COR-L47 (cell line): ENCODE data around the gene MRPL58.
"Not testable (repeated sequence)": the region's sequence is repeated elsewhere in the genome, so short reads cannot be mapped to it uniquely, and the experiment has no call there.

ENCODE experiments used
- DNase-seq: peaks from one replicate; lab custom pipeline; 2025; lab: John Stamatoyannopoulos, UW

Gene MRPL58

DNA sequence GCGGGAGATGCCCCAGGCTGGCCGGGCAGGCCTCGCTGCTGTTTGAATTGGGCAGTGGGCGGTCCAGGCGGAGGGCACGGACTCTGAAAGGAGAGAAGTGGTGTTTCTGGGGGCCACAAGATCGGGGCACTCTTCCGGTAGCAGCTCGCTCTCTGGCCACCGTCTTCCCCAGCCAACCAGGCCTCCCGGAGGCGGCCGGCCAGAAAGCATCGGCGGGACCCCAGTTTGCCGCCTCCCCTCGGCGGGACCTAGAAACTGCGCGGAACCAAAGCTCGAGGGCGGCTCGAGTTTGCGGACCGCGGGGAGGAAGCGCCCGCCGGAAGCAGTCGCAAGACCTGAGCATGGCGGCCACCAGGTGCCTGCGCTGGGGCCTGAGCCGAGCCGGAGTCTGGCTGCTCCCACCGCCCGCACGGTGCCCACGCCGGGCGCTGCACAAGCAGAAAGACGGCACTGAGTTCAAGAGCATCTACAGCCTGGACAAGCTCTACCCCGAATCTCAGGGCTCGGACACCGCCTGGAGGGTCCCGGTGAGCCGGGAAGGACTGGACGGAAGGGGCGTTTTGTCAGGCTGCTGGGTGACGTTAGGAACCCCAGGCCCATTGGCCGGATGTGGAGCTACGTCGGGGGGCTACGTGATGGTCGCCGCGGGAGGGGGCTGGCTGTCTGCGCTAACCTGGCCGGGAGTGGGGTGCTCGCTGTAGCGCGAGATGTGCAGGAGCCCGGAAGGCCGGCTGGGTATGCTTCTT, at the start of gene MRPL58:
Gene MRPL58, plus strand, starts transcription at position 325 of the 746 bp plus-strand sequence. Its CDS starts 17 bp downstream, at position 342.
- DNase-seq: peak; percentile 88

GRCh38 chr17:74963656-74964055, 48.8 kb upstream of the MRPL58 start:
- DNase-seq: no peak

- no peak for DNase-seq
Measured at GRCh38 chr17:74964246-74964761, 48.2 kb upstream of the MRPL58 start.

- DNase-seq: no peak
Measured at GRCh38 chr17:74964988-74965622, 47.4 kb upstream of the MRPL58 start.

DNA sequence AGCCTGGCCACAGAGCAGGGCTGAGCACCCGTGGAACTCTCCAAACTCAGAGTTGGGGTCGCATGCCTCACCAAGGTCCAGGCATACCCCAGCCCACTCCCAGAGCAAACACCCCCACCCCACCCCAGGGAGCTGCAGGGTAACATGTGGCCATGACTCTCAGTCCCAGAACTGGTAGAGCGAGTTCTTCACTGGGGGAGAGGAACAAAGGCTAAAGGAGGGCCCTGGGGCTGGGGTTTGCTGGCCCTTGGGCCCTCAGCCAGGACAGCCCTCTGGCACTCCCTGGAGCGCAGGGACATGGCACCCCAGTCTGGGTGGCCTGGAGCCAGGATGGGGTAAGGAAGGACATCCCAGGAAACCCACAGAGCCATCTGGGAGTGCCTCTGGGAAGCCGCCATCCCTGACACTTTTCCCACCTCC, 44.1 kb upstream of the MRPL58 start:
- DNase-seq: no peak

- DNase-seq: not testable (repeated sequence)
Measured at GRCh38 chr17:74969501-74969900, 43.0 kb upstream of the MRPL58 start.

DNA sequence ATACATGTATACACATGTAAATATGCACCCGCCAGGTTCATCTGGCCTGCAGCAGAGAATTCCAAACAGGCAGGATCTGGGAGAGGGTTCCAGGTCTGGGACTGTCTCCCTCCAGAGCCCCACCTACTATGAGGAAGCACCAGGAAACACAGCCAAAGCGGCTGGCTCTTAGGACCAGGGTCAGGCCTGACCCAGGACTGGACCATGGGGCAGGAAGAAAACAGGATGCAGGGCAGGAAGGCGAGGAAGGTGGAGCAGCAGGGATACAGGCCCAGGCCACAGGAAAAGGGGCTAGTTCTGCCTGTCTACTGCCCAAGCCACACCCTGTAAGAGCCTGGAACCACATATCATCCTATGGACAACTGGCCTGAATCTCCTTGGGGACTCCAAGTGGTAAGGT, 42.1 kb upstream of the MRPL58 start:
- DNase-seq: no peak

DNA sequence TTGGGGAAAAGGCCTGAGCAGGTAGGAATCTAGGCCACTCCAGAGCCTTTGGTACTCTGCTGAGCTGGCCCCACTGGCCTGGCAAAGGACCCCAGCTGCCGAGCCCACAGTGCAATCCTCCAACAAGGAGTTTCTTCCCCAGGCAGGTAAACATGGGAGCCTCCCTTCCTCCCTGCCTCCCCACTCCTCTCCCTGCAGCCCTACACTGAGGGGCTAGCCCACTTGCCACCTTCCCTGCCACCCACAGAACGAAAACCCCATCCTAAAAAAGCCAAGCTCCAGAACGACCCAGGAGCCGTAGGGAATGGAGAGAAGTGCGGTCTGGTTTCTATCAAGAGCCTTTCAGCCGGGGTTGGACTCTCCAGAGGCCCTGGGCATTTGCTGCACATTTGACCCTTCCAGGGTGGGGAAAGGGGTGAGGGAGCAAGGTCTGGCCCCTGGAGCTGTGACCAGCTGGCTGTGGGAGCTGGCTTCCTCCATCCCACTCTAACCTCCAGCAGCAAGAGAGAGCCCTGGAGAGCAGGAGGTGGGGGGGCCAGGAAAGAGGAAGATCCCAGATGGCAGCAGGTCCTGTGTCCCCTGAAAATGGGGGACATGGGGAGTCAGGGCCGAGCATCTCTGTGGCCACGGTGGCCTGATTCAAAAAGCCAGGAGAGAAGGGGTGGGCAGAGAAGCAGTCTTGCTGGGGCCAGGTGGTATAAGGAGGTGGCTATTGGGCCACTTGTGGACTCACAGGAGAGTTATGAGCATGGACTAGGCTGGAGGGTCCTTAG, 41.2 kb upstream of the MRPL58 start:
- no peak for DNase-seq

GRCh38 chr17:74971842-74972106, 40.7 kb upstream of the MRPL58 start:
- no peak for DNase-seq

GRCh38 chr17:74972107-74972972, 40.1 kb upstream of the MRPL58 start, which contains the start of gene HID1:
Gene HID1, minus strand, starts transcription at chr17:74972759. Its CDS starts 103 bp downstream, at chr17:74972656.
- peak; percentile 85 for DNase-seq

DNA sequence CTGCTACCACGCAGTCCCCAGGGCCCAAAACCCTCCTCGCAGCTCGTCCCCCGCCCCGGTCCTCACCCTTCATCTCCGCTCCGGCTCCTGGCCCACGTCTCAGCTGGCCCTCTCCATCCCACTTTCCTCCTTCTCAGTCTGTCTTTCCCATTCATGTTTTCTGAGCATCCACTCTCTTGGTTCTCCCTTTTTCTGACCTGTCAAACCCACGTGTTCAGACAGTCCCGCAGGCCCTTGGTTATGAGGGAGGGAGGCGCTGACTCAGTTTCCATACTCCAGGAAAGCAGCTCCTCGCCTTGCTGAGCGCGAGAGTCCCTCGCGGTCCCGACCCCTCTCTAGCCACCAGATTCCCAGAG, 39.5 kb upstream of the MRPL58 start:
- no peak for DNase-seq

- DNase-seq: no peak
Measured at GRCh38 chr17:74975943-74976342, 36.5 kb upstream of the MRPL58 start.

DNA sequence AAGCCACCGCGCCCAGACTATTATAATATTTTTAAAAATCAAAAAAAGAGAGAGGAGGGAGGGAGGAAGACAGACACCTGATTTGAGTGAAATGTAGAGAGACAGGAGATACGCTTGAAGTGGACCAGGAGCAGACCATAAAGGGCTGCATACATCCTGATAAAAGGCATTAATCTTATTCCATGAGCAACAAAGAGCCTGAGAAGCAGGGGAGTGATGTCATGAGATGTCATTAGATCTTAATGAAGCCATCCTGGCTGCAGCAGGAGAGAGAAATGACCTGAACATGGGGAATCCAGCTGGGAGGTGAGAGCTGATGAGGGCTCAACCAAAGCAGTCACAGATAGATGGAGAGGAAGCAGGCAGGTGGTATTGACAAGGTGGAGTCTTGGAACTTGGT, 34.7 kb upstream of the MRPL58 start:
- no peak for DNase-seq

GRCh38 chr17:74978240-74978639, 34.2 kb upstream of the MRPL58 start:
- DNase-seq: no peak

GRCh38 chr17:74979408-74980146, 32.9 kb upstream of the MRPL58 start:
- no peak for DNase-seq

GRCh38 chr17:74981318-74981978, 31.0 kb upstream of the MRPL58 start:
- DNase-seq: no peak

- peak; percentile 80 for DNase-seq
Measured at GRCh38 chr17:74981979-74982662, 30.3 kb upstream of the MRPL58 start.

DNA sequence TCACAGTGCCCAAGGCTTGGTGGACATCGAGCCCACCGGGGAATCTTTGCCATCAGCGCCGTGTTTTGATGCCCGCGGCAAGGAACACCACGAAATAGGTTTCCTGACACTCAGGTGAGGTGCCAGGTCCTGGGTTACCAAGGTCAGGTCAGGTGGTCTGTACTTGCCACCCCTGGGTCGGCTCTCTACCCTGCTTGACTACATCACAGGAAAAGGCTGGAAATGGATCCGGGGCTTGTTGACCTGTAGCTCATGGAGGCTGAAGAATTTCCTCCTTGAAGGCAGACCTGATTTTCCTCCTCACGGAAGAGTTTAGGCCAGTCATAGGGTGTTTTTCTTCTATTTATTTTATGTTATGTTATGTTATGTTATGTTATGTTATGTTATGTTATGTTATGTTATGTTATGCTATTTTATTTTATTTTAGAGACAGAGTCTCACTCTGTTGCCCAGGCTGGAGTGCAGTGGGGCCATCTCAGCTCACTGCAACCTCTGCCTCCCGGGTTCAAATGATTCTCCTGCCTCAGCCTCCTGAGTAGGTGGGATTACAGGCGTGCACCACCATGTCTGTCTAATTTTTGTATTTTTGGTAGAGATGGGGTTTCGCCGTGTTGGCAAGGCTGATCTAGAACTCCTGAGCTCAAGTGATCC, 29.7 kb upstream of the MRPL58 start:
- not testable (repeated sequence) for DNase-seq

GRCh38 chr17:74986206-74986576, 26.3 kb upstream of the MRPL58 start:
- DNase-seq: no peak
